ELR (cell line): Measurements from ENCODE around the gene RFPL2.
"Not testable (repeated sequence)": the region's sequence is repeated elsewhere in the genome, so short reads cannot be mapped to it uniquely, and the experiment has no call there.

Experiments used
- DNase-seq: peaks from one replicate; pipeline ENCODE4 v3.0.0-alpha.2; 2015; ENCODE audit warnings: low read depth

The RFPL2 gene

DNA sequence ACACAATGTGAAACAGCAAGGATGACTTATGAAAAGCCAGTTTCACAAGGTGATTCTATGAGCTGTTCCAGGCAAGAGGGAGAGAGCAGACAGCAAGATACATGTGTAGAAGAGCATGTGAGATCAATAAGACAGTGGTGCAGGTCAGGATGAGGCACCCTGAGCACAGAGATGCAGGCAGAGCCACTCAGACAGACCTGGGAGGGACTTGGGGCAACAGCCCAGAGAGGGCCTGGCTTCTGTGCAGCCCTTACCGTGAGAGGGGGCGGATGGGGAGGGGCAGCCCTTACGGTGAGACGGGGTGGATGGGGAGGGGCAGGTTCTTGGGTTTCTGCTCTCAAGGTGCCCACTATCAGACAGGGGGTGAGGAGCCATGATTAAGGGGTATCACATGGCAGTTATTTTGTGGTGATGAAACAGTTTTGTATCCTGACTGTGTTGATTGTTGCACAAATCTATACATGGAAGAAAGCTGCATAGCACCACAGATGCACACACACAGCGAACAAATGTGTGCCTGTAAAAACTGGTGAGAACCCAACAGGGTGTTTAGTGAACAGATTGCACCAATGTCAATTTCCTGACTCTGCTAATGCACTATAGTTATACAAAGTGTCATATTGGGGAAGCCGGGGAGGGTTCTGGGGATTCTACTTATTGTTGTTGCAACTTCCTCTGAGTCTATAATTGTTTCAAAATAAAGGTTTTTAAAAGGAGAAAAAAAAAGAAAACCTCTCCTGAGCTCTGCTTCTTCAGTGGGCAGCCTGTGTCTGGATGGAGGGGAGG is 40.6 kb downstream of the RFPL2 start:
- no peak for DNase-seq

- DNase-seq: not testable (repeated sequence)
Observed at GRCh38 chr22:32160411-32160810, 44.5 kb downstream of the RFPL2 start.

GRCh38 chr22:32158712-32159533 is 46.0 kb downstream of the RFPL2 start, which contains the start of gene C22orf42:
TSS of gene C22orf42 (minus strand) at chr22:32159303. CDS start at chr22:32159215, 88 bp downstream.
- DNase-seq: no peak

DNA sequence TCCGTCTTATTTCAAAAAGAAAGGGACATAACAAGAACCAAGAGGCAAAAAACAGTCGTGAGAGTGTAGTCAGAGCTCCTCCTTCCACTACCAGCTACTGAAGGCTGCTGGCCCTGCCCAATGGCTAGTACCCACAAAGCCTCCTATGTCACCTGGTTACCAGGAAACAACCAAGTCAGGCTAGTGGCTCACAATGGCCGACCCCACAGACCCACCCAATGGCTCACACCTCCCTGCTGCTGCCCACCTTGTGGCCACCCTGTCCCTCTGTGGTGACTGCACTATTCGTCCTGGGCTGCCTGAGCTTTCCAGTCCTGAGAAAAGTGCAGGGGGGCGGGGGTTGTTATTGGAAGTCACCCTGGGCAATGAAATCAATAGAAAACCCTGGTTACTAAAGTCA is 47.2 kb downstream of the RFPL2 start:
- not testable (repeated sequence) for DNase-seq

DNA sequence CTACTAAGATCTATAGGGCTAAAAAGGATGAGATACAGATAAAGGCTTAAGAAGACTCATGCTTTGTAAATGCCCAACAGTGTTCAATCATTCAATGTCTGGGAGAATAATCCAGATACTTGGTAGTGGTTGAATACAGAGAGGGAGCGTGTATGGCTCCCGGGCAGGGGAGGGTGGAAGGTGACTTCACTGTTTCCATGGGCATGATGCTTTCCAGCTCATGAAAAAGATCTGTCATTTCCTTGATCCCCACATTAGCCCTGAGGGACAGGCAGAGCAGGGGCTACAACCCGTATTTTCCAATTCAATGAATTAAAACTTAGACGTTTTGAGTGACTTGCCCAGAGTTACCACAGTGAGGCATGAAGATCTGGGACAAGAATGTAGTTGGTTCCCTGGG is 50.1 kb downstream of the RFPL2 start:
- DNase-seq: not testable (repeated sequence)

DNA sequence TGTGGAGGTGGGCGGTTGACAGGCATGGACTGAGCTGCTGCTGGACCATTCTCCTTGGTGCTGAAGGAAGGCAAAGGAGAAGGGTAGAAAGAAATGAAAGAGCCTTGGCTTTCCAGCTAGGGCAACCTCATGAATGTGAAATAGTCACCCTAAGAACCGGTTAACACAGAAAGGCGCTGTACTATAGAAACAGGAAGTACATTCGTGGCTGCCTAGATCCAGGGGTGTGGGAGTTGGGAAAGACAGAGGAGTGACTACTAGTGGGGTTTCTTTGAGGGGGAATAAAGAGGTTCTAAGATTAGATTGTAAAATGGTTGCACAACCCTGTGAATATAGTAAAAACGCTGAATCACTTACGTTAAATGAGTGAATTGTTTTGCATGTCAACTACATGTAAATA is 53.2 kb downstream of the RFPL2 start:
- DNase-seq: not testable (repeated sequence)

DNA sequence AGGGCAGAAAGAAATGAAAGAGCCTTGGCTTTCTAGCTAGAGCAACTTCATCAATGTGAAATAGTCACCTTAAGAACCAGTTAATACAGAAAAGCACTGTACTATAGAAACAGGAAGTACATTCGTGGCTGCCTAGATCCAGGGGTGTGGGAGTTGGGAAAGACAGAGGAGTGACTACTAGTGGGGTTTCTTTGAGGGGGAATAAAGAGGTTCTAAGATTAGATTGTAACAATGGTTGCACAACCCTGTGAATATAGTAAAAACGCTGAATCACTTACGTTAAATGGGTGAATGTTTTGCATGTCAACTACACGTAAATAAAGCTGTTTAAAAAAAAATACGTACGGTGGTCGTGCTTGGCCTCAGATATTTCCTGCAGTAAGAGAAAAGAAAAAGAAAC is 54.2 kb downstream of the RFPL2 start:
- not testable (repeated sequence) for DNase-seq

GRCh38 chr22:32148372-32148771 is 56.5 kb downstream of the RFPL2 start:
- DNase-seq: not testable (repeated sequence)

- not testable (repeated sequence) for DNase-seq
Observed at GRCh38 chr22:32147128-32147527, 57.7 kb downstream of the RFPL2 start.

DNA sequence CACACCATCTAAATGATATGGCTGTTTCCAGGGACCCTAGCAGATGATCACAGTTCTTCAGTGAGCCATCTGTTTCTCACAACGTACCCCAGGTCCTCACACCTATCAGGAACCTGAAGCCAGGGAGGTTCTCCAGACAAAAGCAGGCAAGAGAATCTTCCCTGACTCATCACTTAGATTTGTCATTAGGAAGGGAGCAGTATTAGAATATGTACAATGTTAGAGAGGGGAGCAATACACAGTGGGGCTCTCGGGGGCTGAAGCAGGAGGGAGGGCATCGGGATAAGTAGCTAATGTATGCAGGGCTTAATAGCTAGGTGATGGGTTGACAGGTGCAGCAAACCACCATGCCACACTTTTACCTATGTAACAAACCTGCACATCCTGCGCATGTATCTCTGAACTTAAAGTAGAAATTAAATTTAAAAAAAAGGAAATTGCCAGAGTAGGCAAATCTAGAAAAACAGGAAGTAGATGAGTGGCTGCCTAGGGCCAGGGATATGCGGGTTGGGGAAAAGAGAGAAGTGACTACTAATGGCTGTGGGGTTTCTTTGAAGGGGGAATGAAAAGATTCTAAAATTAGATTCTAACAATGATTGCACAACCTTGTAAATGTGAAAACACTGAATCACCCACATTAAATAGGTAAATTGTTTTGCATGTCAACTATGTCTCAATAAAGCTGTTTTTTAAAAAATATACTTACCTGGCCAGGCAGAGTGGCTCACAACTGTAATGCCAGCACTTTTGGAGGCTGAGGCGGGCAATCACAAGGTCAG is 60.2 kb downstream of the RFPL2 start:
- no peak for DNase-seq

DNA sequence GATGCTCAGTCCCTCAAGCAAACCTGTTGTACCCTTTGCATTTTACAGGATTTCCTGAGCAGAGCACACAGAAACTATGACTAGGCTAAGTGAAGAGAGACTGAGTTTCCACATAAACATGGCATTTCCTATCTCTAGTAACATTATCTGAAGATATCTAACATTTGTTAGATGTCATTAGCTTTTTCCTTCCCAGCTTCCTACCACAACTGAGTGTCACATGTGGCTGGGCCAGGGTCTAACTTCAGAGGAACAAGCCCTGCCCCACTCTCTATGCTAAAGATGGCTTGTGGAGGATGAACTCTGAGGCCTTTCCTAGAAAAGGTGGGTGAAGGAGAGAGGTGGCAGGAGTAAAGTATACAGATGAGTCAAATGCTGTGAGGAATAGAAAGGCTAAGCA is 62.3 kb downstream of the RFPL2 start:
- no peak for DNase-seq

- DNase-seq: not testable (repeated sequence)
Observed at GRCh38 chr22:32140688-32141087, 64.2 kb downstream of the RFPL2 start.
